Chondrocyte (in vitro differentiated cells): ENCODE measurements around the gene STUB1. TPM values are rescaled to one million over a fixed set of nuclear protein-coding genes. Genes with fewer than 3 reads are reported as not detected.

Experiments
- DNase-seq: peaks from one replicate; pipeline ENCODE4 v3.0.0; 2021; ENCODE audit warnings: mixed read lengths, low spot score
- H3K27ac Mint-ChIP-seq: one replicate; pipeline ENCODE4 v1.8.0; 2021; ENCODE audit warnings: mild to moderate bottlenecking, moderate library complexity, mixed read lengths; ENCODE audit not compliant: unreplicated experiment
- H3K27me3 Mint-ChIP-seq: 2 replicates; pipeline ENCODE4 v1.8.0; 2021; ENCODE audit warnings: low read depth, mixed read lengths
- H3K36me3 Mint-ChIP-seq: 2 replicates; pipeline ENCODE4 v1.8.0; 2021; ENCODE audit warnings: low read depth, mixed read lengths
- H3K4me1 Mint-ChIP-seq: 2 replicates; pipeline ENCODE4 v1.8.0; 2021; ENCODE audit warnings: low read depth, mild to moderate bottlenecking, mixed read lengths
- H3K4me3 Mint-ChIP-seq: one replicate; pipeline ENCODE4 v1.8.0; 2021; ENCODE audit warnings: mild to moderate bottlenecking, moderate library complexity, mixed read lengths; ENCODE audit not compliant: unreplicated experiment
- H3K9me3 Mint-ChIP-seq: 2 replicates; pipeline ENCODE4 v1.8.0; 2021; ENCODE audit warnings: low read depth, mixed read lengths
- CTCF ChIP-seq: fragments of 200-600 bp; sonication (generic); IDR thresholded peaks from 2 replicates; pipeline ENCODE4 v1.5.0; 2021; ENCODE audit warnings: antibody characterized with exemption, mild to moderate bottlenecking, moderate library complexity
- total RNA-seq: library from RNA; stranded (reverse); gene quantifications from 3 replicates; pipeline ENCODE4 v1.2.1, GENCODE V29; 2021

Gene STUB1
- total RNA-seq, 1 donor from 2014 or later, result 89.7 TPM

- no peak for DNase-seq
- no peak overlapping the region for H3K4me3 Mint-ChIP-seq
- no peaks in the 10 kb centered on the region for H3K36me3 Mint-ChIP-seq
- H3K27ac Mint-ChIP-seq, result no peak overlapping the region
- peaks cover 13% of the 10 kb centered on the region for H3K4me1 Mint-ChIP-seq
- no peak for TF ChIP-seq CTCF
- H3K9me3 Mint-ChIP-seq, result no peaks in the 10 kb centered on the region
- no peaks in the 10 kb centered on the region for H3K27me3 Mint-ChIP-seq
Measured at GRCh38 chr16:633336-634050, 46.7 kb upstream of the STUB1 start.

- DNase-seq, result no peak
- Mint-ChIP-seq H3K36me3 (no peaks in the 10 kb centered on the region), H3K27ac (no peak overlapping the region), H3K9me3 (no peaks in the 10 kb centered on the region), H3K4me1 (peaks cover 11% of the 10 kb centered on the region), H3K27me3 (no peaks in the 10 kb centered on the region), H3K4me3 (peak overlapping the region; percentile 42)
- TF ChIP-seq CTCF, result no peak
Measured at GRCh38 chr16:634051-634670, 46.0 kb upstream of the STUB1 start.

- Mint-ChIP-seq H3K36me3 (no peaks in the 10 kb centered on the region), H3K4me1 (peaks cover 8% of the 10 kb centered on the region)
- TF ChIP-seq CTCF, result no peak
Measured at GRCh38 chr16:634996-635395, 45.2 kb upstream of the STUB1 start.

GRCh38 chr16:635573-636205 is 44.5 kb upstream of the STUB1 start:
- peak; percentile 22 for TF ChIP-seq CTCF
- Mint-ChIP-seq H3K36me3 (no peaks in the 10 kb centered on the region), H3K27me3 (no peaks in the 10 kb centered on the region), H3K4me3 (peak overlapping the region; percentile 84), H3K4me1 (peaks cover 8% of the 10 kb centered on the region), H3K27ac (no peak overlapping the region), H3K9me3 (no peaks in the 10 kb centered on the region)
- DNase-seq, result no peak

More at GRCh38 chr16:634996-635395, 45.2 kb upstream of the STUB1 start:
- Mint-ChIP-seq H3K9me3 (no peaks in the 10 kb centered on the region), H3K27me3 (no peaks in the 10 kb centered on the region), H3K4me3 (peak overlapping the region; percentile 65), H3K27ac (peak overlapping the region; percentile 27)
- DNase-seq, result no peak

GRCh38 chr16:636206-637080 is 43.8 kb upstream of the STUB1 start, which contains the start of gene METTL26:
Gene METTL26 (minus strand): TSS chr16:636305. CDS start chr16:636290, 15 bp downstream.
- Mint-ChIP-seq H3K4me1 (peaks cover 8% of the 10 kb centered on the region), H3K9me3 (no peaks in the 10 kb centered on the region), H3K27ac (peak within 1 kb of the TSS; percentile 98), H3K4me3 (peak within 1 kb of the TSS; percentile 84), H3K36me3 (no peaks in the 10 kb centered on the region), H3K27me3 (no peaks in the 10 kb centered on the region)
- DNase-seq, result no peak
- no peak for TF ChIP-seq CTCF
